Activated T-helper 1 cell treated with anti-CD3 and anti-CD28 coated beads, Interleukin-12 subunit alpha, Interleukin-12 subunit beta, Interleukin-2, Interleukin-4 antibody, amounts not matched to agents 30 ng/mL and 10 ng/mL and 1 ng/mL, durations not matched to agents 14 hours and 24 hours and 36 hours (primary cell): ENCODE results near the gene TNS3. TPM values are rescaled to one million over a fixed set of nuclear protein-coding genes. Genes with fewer than 3 reads are reported as not detected.
"Not testable (repeated sequence)": the region's sequence is repeated elsewhere in the genome, so short reads cannot be mapped to it uniquely, and the experiment has no call there.

Source experiments
- DNase-seq: peaks from one replicate; pipeline ENCODE4 v3.0.0; 2021; ENCODE audit warnings: low spot score
- H3K27ac Mint-ChIP-seq: one replicate; pipeline ENCODE4 v1.8.0; 2021; ENCODE audit warnings: mild to moderate bottlenecking, mixed read lengths
- H3K27me3 Mint-ChIP-seq: one replicate; pipeline ENCODE4 v1.8.0; 2022; ENCODE audit warnings: mild to moderate bottlenecking, moderate library complexity, mixed read lengths; ENCODE audit not compliant: insufficient read depth
- H3K36me3 Mint-ChIP-seq: one replicate; pipeline ENCODE4 v1.8.0; 2021; ENCODE audit warnings: low read depth, mixed read lengths
- H3K4me1 Mint-ChIP-seq: one replicate; pipeline ENCODE4 v1.8.0; 2021; ENCODE audit warnings: low read depth, mixed read lengths
- H3K4me3 Mint-ChIP-seq: one replicate; pipeline ENCODE4 v1.8.0; 2021; ENCODE audit warnings: mild to moderate bottlenecking, moderate library complexity, mixed read lengths
- H3K9me3 Mint-ChIP-seq: one replicate; pipeline ENCODE4 v1.8.0; 2021; ENCODE audit warnings: mixed read lengths
- intact Hi-C: fragments of 100-400 bp; cut with micrococcal nuclease; formaldehyde crosslinking; loops from one replicate; pipeline ENCODE4 v1.15.1; 2024
- total RNA-seq: library from RNA; stranded (reverse); gene quantifications from 2 replicates; pipeline ENCODE4 v1.2.3, GENCODE V29; 2022

TNS3 gene
- total RNA-seq, 1 donor from 2014 or later: 5.8 TPM

DNA sequence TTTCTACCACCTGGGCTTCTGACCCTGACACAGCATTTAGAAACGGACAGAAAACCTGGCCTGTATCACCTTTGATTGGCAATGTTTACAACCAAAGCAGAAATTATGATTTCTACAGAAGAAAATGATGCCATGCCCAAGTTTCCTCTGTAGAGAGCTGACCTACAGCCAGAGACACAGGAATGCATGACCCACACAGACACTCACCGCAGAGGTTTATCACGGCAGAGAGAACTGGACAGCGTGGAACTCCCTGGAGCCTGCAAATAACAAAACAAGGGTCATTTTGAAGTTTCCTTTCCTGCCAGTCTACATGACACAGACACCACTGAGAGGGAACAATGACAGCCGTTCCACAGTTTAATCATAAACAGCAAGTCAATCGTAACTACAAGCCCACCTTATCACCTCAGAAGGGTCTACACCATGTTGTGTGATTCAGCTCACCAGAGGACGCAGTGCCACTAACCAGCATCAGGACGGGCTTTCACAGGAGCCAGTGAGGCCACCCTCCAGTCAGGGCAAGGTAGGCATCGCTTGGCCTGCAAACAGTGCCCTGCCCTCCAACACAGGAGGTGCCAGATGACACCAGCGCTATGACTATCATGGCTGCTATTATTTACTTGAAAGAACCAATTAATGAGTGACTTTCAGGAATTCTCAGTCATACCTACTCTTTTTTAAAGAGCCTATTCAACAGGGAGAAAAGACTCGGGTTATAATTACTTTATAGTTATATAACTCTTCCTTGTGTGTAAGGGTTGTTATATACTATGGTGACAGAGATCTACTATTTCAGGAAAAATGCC, 139.9 kb downstream of the TNS3 start:
- H3K36me3 Mint-ChIP-seq: no peaks in the 10 kb centered on the region
- no peak overlapping the region for H3K4me3 Mint-ChIP-seq
- H3K27ac Mint-ChIP-seq: no peak overlapping the region
- H3K4me1 Mint-ChIP-seq: no peaks in the 10 kb centered on the region
- no peaks in the 10 kb centered on the region for H3K9me3 Mint-ChIP-seq
- H3K27me3 Mint-ChIP-seq: no peaks in the 10 kb centered on the region
- intact Hi-C loops: loop anchor here (10.0 kb wide), 1 partner anchor 93 kb away; no protein-coding TSS in a partner anchor
- DNase-seq: no peak

DNA sequence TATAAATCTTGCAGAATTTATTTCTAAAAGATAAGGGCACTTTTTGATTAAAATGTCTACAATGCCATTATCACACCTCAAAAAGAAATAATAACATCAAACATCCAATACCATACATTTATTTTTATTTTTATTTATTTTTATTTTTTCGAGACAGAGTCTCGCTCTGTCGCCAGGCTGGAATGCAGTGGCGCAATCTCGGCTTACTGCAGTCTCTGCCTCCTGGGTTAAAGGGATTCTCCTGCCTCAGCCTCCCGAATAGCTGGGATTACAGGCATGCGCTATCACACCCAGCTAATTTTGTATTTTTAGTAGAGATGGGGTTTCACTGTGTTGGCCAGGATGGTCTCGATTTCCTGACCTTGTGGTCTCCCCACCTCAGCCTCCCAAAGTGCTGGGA, 140.9 kb downstream of the TNS3 start:
- intact Hi-C loops: loop anchor here (10.0 kb wide), 1 partner anchor 94 kb away; no protein-coding TSS in a partner anchor
- H3K4me1 Mint-ChIP-seq, H3K27me3 Mint-ChIP-seq, H3K9me3 Mint-ChIP-seq, DNase-seq, H3K4me3 Mint-ChIP-seq, H3K27ac Mint-ChIP-seq, H3K36me3 Mint-ChIP-seq: not testable (repeated sequence)

DNA sequence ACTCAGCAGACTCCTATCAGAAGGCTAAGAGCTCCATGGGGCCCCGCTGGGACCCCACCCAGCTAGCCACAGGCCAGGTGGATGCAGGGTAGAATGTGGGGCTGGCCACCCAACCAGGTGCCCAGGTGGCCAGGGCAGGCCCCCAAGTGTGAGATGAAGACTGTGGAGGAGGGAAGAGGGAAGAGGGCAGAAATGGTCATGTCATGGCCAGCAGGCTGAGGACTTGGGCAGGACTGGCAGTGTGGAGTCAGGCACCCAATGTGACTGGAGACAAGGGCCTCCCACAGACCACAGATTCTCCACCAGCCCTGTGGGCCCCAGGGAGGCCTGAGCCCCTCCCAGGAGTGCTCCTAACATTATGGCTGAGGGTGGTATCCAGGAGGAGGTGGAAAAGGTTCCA, 141.6 kb downstream of the TNS3 start:
- no peak overlapping the region for H3K27ac Mint-ChIP-seq
- DNase-seq: no peak
- H3K36me3 Mint-ChIP-seq: no peaks in the 10 kb centered on the region
- intact Hi-C loops: loop anchor here (10.0 kb wide), 1 partner anchor 94 kb away; no protein-coding TSS in a partner anchor
- H3K4me1 Mint-ChIP-seq: no peaks in the 10 kb centered on the region
- no peak overlapping the region for H3K4me3 Mint-ChIP-seq
- no peaks in the 10 kb centered on the region for H3K9me3 Mint-ChIP-seq
- H3K27me3 Mint-ChIP-seq: no peaks in the 10 kb centered on the region

- Mint-ChIP-seq H3K9me3 (no peaks in the 10 kb centered on the region), H3K27me3 (no peaks in the 10 kb centered on the region)
- intact Hi-C loops: no loop called here
Measured at GRCh38 chr7:47439181-47439667, 142.7 kb downstream of the TNS3 start.

GRCh38 chr7:47438411-47439029, 143.4 kb downstream of the TNS3 start:
- H3K36me3 Mint-ChIP-seq: no peaks in the 10 kb centered on the region
- no peaks in the 10 kb centered on the region for H3K4me1 Mint-ChIP-seq
- intact Hi-C loops: no loop called here
- DNase-seq: no peak
- H3K4me3 Mint-ChIP-seq: no peak overlapping the region
- no peaks in the 10 kb centered on the region for H3K9me3 Mint-ChIP-seq
- no peaks in the 10 kb centered on the region for H3K27me3 Mint-ChIP-seq
- no peak overlapping the region for H3K27ac Mint-ChIP-seq

More at GRCh38 chr7:47439181-47439667, 142.7 kb downstream of the TNS3 start:
- no peak overlapping the region for H3K27ac Mint-ChIP-seq
- H3K4me1 Mint-ChIP-seq: no peaks in the 10 kb centered on the region
- H3K4me3 Mint-ChIP-seq: no peak overlapping the region
- no peak for DNase-seq
- no peaks in the 10 kb centered on the region for H3K36me3 Mint-ChIP-seq

DNA sequence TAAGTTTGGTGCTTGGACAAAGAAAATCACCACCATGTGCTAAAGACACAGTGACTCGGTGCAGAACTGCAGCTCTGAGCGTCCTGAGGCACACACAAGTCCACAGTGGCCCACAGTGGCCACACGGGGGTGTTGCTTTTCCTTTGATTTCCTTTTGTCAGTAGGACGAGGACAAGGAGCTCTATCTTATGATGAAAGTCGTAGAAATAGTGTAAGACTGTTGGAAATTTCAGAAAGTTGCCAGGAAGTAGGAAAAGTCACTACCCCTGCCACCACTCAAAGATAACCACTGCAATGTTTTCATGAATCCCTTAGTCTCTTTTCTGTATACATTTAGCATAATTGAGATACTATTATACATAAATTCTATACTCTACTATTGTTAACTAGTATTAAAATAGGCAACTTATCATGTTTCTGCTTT, 146.0 kb downstream of the TNS3 start:
- Mint-ChIP-seq H3K27ac (no peak overlapping the region), H3K4me1 (no peaks in the 10 kb centered on the region), H3K9me3 (no peaks in the 10 kb centered on the region), H3K27me3 (no peaks in the 10 kb centered on the region), H3K4me3 (no peak overlapping the region), H3K36me3 (no peaks in the 10 kb centered on the region)
- no peak for DNase-seq
- intact Hi-C loops: no loop called here

DNA sequence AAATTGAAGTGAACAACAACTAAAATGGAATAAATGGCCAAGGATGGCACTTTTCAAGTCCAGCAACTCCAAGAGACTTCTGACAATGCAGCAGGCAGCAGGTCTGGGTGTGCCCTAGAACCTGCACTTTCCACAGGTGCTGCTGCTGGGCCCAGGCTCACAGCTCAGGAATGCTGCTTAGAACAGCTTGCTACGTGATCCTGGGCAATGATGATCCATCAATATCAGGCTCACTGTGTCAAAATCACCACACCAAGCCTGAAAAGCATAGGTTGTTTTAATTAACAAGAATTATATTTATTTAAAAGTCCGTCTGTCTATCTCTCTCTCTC, 148.4 kb downstream of the TNS3 start:
- intact Hi-C loops: no loop called here
- Mint-ChIP-seq H3K9me3 (no peaks in the 10 kb centered on the region), H3K4me1 (no peaks in the 10 kb centered on the region), H3K27ac (no peak overlapping the region), H3K4me3 (no peak overlapping the region), H3K27me3 (no peaks in the 10 kb centered on the region), H3K36me3 (no peaks in the 10 kb centered on the region)
- no peak for DNase-seq

DNA sequence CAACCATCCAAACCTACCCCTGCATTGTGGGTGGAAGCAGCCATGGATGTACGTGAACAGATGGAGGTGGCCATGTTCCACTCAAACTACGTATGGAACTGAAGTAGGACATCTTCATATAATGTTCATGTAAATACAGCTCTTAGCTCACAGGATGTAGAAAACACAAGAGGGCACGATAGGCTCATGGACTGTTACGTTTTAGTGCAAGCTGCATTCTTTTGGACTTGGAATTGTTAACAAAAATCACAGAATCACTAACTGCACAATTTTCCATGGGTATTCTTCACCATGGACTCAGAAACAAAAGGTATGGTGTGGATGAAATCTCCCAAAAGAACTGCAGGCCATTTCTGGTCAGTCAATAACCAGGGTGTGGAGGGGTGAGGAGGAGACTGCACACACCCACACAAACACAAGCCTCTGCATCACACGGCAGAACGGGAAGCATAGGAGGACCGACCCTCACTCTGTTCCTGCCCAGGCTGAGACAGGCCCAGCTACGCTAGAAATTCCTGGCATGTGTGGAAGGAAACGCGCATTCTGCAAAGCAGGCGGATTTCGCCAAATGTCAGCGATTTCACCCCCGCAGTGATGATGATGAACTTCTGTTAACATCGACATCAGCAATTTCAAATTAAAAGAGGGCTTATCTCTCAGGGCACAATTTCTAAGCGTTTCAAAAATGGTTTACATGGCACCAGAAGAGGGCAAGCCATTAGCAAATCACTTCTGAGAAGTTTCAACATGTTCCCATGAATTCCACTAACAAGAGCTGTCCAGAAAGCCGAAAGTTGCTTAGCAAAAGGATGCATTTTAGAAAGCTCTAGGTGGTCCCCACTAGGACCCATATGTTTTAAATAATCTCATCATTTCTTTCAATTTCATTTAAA, 149.0 kb downstream of the TNS3 start:
- no peaks in the 10 kb centered on the region for H3K27me3 Mint-ChIP-seq
- intact Hi-C loops: no loop called here
- H3K36me3 Mint-ChIP-seq: no peaks in the 10 kb centered on the region
- DNase-seq: no peak
- H3K27ac Mint-ChIP-seq: no peak overlapping the region
- no peak overlapping the region for H3K4me3 Mint-ChIP-seq
- H3K4me1 Mint-ChIP-seq: no peaks in the 10 kb centered on the region
- H3K9me3 Mint-ChIP-seq: no peaks in the 10 kb centered on the region

- Mint-ChIP-seq H3K27ac (no peak overlapping the region), H3K4me3 (no peak overlapping the region), H3K4me1 (no peaks in the 10 kb centered on the region), H3K36me3 (no peaks in the 10 kb centered on the region), H3K27me3 (no peaks in the 10 kb centered on the region), H3K9me3 (no peaks in the 10 kb centered on the region)
- intact Hi-C loops: no loop called here
- DNase-seq: no peak
Measured at GRCh38 chr7:47430422-47430821, 151.5 kb downstream of the TNS3 start.

- intact Hi-C loops: no loop called here
- Mint-ChIP-seq H3K36me3 (no peaks in the 10 kb centered on the region), H3K27me3 (no peaks in the 10 kb centered on the region), H3K9me3 (no peaks in the 10 kb centered on the region), H3K27ac (no peak overlapping the region), H3K4me1 (no peaks in the 10 kb centered on the region), H3K4me3 (no peak overlapping the region)
- DNase-seq: no peak
Measured at GRCh38 chr7:47428768-47429472, 153.0 kb downstream of the TNS3 start.

DNA sequence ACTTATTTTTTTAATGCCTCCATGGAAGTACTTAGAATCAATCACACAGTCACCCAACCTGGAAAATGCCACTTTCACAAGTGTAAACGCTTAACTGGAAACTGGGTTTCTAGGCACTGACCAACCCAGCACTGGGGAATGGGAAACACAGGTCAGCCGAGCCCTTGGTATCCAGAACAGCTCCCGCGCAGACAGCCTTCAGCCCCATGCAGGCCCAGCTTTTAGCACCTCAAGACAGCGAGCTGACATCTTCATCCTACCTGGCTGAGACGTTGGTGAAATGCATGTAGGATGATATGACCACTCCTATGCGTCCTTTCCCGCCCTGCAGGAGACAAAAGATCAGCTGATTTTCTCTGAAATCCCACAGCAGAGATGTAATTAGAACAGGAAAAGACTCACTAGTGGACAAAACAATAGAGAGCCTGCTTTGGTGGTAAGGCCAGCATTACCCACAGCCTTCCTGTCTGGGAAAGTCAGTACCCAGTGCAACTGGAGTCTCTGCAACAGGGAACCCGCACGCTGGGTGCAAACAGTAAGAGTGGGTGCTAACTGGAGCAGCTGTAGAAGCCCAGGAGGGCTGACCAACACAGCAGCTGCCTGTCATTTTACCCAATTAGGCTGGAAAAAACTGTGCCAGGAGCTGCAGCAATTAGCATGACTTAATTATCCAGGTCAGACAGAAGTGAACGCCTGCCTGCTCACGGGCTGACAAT, 153.7 kb downstream of the TNS3 start:
- Mint-ChIP-seq H3K27me3 (no peaks in the 10 kb centered on the region), H3K27ac (no peak overlapping the region), H3K4me3 (no peak overlapping the region), H3K9me3 (no peaks in the 10 kb centered on the region), H3K36me3 (no peaks in the 10 kb centered on the region), H3K4me1 (no peaks in the 10 kb centered on the region)
- no peak for DNase-seq
- intact Hi-C loops: no loop called here

GRCh38 chr7:47427051-47427643, 154.8 kb downstream of the TNS3 start:
- no peak overlapping the region for H3K4me3 Mint-ChIP-seq
- H3K27me3 Mint-ChIP-seq: no peaks in the 10 kb centered on the region
- no peaks in the 10 kb centered on the region for H3K9me3 Mint-ChIP-seq
- no peak overlapping the region for H3K27ac Mint-ChIP-seq
- intact Hi-C loops: no loop called here
- no peak for DNase-seq
- H3K4me1 Mint-ChIP-seq: no peaks in the 10 kb centered on the region
- no peaks in the 10 kb centered on the region for H3K36me3 Mint-ChIP-seq
